IPS-20b (cell line): Measurements from ENCODE around the gene SNN.

Source experiments
- H3K27ac ChIP-seq: one replicate; pipeline ENCODE4 v1.5.1; 2013; ENCODE audit warnings: low read length
- H3K27me3 ChIP-seq: 2 replicates; pipeline ENCODE4 v1.6.1; 2013; ENCODE audit warnings: mild to moderate bottlenecking, low read length, inconsistent platforms; ENCODE audit not compliant: insufficient read depth
- H3K36me3 ChIP-seq: 2 replicates; pipeline ENCODE4 v1.6.1; 2013; ENCODE audit warnings: low read depth, mild to moderate bottlenecking, inconsistent platforms, low read length, moderate library complexity; ENCODE audit not compliant: insufficient read depth
- H3K4me1 ChIP-seq: 2 replicates; pipeline ENCODE4 v1.6.1; 2013; ENCODE audit warnings: mild to moderate bottlenecking, control low read depth, inconsistent platforms, low read length, moderate library complexity; ENCODE audit not compliant: insufficient read depth
- H3K4me3 ChIP-seq: 2 replicates; pipeline ENCODE4 v1.5.1; 2013; ENCODE audit warnings: mild to moderate bottlenecking, low read length, inconsistent platforms
- H3K9ac ChIP-seq: 2 replicates; pipeline ENCODE4 v1.6.1; 2013; ENCODE audit warnings: low read depth, mild to moderate bottlenecking, inconsistent platforms, low read length, moderate library complexity
- H3K9me3 ChIP-seq: 2 replicates; pipeline ENCODE4 v1.6.1; 2013; ENCODE audit warnings: mild to moderate bottlenecking, low read depth, low read length, inconsistent platforms; ENCODE audit not compliant: insufficient read depth

The SNN gene

DNA sequence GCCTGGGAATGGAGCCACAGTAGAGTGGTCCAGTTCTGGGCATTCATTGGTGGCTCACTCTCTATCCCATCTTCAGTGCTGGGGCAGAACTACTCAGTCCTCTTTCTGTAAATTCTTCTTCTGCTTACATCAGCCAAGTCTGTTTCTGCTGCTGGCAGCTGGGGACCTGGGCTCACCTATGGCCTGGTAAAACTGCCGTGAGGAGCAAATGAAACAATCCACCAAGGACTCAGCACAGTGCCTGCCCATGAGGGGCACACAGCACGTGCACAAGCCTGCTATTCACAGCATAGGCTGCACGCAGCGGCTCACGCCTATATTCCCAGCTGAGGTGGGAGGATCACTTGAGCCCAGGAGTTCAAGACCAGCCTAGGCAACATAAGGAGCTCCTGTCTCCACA lies 30.9 kb upstream of the SNN start:
- Histone ChIP-seq H3K36me3 (no peaks in the 10 kb centered on the region), H3K4me3 (no peak overlapping the region), H3K9ac (no peak overlapping the region), H3K27me3 (no peaks in the 10 kb centered on the region), H3K27ac (no peak overlapping the region), H3K4me1 (peaks cover 9% of the 10 kb centered on the region; the same call in 1 of the 2 replicates), H3K9me3 (no peaks in the 10 kb centered on the region)

DNA sequence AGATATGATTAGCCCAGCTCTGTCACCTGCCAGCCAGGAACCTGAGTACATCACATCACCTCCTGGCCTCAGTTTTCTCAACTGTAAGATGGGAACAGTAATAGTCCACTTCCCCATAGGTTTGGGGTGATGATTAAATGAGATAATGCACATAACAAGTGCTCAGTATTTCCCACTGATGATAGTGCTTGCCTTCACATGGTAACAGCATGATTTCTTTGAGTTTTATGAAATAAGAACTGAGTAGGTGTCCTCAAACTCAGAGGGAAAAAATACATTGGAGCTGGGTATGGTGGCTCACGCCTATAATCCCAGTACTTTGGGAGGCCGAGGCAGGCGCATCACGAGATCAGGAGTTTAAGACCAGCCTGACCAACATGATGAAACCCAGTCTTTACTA lies 30.1 kb upstream of the SNN start:
- H3K27me3 ChIP-seq: no peaks in the 10 kb centered on the region
- no peaks in the 10 kb centered on the region for H3K36me3 ChIP-seq
- no peak overlapping the region for H3K27ac ChIP-seq
- H3K4me1 ChIP-seq: peaks cover 9% of the 10 kb centered on the region; the same call in 1 of the 2 replicates
- no peak overlapping the region for H3K9ac ChIP-seq
- no peak overlapping the region for H3K4me3 ChIP-seq
- H3K9me3 ChIP-seq: no peaks in the 10 kb centered on the region

DNA sequence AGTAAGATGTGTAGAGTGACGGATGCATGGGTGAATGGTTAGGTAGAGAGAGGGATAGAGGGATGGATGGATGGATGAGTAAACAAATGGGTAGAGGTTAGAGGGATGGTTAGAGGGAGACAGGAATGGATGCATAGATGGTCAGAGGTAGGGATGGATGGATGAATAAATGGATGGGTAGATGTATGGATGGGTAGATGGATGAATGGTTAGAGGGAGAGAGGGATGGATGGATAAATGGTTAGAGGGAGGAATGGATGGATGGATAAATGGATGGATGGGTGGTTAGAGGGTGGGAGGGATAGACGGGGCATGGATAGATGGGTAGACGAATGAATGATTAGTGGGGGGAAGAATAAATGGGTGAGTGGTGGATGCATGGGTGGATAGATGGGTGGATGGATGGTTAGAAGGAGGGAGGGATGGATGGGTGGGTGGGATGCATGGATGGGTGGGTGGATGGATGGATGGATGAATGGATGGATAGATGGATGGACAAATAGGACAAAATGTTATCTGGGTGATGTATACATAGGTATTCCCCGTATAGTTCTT lies 29.2 kb upstream of the SNN start:
- H3K4me3 ChIP-seq: no peak overlapping the region
- no peak overlapping the region for H3K27ac ChIP-seq
- H3K36me3 ChIP-seq: no peaks in the 10 kb centered on the region
- peaks cover 9% of the 10 kb centered on the region; the same call in 1 of the 2 replicates for H3K4me1 ChIP-seq
- H3K9me3 ChIP-seq: no peaks in the 10 kb centered on the region
- no peak overlapping the region for H3K9ac ChIP-seq
- no peaks in the 10 kb centered on the region for H3K27me3 ChIP-seq

DNA sequence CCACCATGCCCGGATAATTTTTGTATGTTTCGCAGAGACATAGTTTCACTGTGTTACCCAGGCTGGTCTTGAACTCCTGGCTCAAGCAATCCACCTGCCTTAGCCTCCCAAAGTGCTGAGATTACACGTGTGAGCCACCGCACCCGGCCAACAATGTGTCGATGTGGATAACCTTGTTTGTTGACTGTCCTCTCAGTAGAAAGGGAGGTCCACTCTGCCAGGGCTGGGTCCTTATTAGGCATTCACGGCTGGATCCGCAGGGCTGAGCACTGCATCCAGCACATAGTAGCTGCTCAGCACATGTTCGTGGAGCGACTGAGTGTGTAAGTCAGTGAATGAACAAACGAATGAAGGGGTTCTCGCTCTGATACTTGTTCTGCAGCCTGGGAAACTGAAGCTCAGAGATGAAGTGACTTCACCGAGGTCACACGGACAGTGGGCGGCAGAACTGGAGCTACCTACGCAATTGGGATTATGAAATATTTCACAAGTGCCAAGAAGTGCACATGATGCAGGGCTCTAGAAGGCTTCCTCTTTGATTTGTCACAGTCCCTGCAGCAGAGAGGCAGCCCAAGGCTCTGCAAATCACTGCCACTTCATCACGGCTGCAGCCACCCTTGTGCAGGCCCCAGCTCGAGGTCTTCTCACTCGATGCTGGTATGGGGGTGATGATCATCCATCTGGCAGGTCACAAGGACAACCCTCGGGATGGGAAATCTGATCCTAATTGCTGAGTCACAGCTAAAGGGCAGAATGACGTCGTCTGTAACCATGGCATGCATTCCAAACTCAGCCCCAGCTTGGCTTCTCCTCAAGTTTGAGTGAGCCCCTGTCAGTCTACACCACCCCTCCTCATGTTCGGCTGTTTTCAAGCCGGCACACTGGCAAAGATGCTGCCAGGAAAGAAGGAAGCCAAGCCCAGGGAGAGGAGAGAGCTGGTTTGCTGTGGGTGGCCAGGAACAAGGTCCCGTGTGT lies 28.0 kb upstream of the SNN start:
- Histone ChIP-seq H3K4me3 (no peak overlapping the region), H3K27ac (no peak overlapping the region), H3K36me3 (no peaks in the 10 kb centered on the region), H3K27me3 (no peaks in the 10 kb centered on the region), H3K9ac (no peak overlapping the region), H3K4me1 (peaks cover 8% of the 10 kb centered on the region; the same call in 1 of the 2 replicates), H3K9me3 (no peaks in the 10 kb centered on the region)

DNA sequence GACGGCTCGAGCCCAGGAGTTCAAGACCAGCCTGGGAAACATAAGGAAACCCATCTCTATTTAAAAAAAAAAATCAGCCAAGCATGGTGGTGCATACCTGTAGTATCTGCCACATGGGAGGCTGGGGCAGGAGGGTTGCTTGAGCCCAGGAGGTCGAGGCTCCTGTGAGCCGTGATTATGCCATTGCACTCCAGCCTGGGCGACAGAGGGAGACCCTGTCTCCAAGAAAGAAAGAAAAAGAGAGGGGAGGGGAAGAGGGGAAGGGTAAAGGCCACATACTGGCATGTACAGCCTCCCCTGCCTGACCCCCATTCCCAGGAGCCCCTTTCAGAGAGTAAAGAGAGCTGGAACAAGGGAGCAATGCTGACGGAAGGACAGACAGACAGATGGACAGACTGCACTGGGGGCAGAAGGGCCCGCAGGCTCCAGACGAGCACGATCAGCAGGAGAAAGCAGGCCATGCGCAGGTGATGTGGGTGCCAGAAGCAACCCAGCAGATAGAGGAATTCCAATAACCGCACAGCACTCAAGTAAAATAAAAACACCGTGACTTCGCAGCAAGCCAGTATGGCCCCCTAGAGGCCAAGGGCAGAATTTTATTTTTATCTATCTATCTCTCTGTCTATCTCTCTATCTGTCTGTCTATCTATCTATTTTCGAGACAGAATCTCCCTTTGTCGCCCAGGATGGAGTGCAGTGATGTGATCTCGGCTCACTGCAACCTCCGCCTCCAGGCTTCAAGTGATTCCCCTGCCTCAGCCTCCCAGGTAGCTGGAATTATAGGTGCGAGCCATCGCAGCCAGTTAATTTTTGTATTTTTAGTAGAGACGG lies 27.1 kb upstream of the SNN start:
- no peak overlapping the region for H3K9ac ChIP-seq
- no peaks in the 10 kb centered on the region for H3K36me3 ChIP-seq
- no peaks in the 10 kb centered on the region for H3K27me3 ChIP-seq
- no peak overlapping the region for H3K4me3 ChIP-seq
- no peak overlapping the region for H3K27ac ChIP-seq
- H3K9me3 ChIP-seq: no peaks in the 10 kb centered on the region
- H3K4me1 ChIP-seq: no peaks in the 10 kb centered on the region

DNA sequence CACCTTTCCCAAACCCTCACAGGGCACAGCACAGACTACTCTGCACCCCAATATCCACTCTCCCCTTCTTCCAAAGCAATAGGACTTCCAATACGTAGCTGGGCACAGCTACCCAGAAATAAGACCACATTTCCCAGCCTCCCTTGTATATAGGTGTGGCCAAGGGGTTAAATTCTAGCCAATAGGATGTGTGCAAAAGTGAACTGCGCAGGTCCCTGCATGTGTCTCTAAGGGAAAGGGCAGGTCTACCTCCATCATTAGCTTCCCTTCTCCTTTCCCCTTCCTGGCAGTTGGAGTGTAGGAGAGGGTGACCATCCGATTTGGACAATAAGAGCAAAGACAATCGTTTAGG lies 25.5 kb upstream of the SNN start:
- Histone ChIP-seq H3K9ac (no peak overlapping the region), H3K4me3 (no peak overlapping the region), H3K27me3 (no peaks in the 10 kb centered on the region), H3K9me3 (no peaks in the 10 kb centered on the region), H3K27ac (no peak overlapping the region), H3K36me3 (no peaks in the 10 kb centered on the region), H3K4me1 (no peaks in the 10 kb centered on the region)

DNA sequence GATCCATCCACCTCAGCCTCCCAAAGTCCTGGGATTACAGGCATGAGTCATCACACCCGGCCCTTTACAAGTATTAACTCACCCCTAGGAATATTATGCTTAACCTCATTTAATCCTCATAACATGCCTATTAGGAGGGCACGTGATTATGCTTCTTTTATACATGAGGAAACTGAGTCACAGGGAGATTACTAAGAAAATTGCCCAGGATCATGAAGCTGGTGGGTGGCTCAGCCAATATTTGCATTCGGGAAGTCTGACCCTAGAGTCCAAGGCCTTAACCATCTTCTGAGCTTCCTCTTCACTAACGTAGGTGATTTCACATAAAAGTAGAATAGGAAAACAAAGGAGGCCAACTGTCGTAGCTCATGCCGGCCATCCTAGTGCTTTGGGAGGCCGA lies 19.0 kb upstream of the SNN start:
- no peak overlapping the region for H3K4me3 ChIP-seq
- no peak overlapping the region for H3K27ac ChIP-seq

DNA sequence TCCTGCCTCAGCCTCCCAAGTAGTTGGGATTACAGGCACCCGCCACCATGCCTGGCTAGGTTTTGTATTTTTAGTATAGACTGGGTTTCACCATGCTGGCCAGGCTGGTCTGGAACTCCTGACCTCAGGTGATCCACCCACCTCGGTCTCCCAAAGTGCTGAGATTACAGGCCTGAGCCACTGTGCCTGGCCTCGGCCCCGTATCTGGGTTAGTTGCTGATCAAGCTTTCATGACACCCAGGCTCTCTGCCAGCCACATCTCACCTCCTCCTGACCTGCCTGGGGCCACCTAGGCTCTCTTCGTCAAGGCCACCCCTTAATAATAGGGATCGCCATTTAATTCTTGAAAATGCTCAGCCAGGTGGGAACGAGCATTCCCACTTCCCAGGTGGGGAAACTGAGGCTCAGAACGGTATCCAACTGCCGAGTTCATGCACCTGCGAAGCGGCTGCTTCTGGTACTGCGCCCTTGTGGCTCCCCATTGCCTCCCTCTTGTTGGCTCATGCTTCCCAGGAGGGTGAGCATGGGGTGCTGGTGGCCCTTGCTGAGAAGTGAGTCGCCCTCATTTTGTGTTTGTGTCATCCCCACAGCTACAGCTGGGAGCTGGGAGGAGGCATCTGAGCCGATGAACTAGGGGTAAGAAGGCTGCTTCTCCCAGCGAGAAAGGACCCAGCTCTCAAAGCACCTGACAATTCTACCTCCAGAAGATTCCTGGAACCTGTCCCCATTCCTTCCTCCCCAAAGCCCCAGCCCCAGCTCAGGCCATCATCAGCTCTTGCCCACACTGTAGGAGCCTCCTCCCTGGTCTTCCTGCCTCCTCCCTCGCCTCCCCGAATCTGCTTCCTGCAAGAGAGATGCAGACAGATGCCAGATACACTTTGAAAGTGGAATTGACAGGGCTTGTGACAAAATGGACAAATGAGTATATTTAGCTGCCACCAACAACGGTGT lies 17.3 kb upstream of the SNN start:
- H3K27ac ChIP-seq: no peak overlapping the region
- no peaks in the 10 kb centered on the region for H3K9me3 ChIP-seq
- no peak overlapping the region for H3K9ac ChIP-seq
- H3K27me3 ChIP-seq: no peaks in the 10 kb centered on the region
- no peaks in the 10 kb centered on the region for H3K36me3 ChIP-seq
- H3K4me1 ChIP-seq: no peaks in the 10 kb centered on the region
- H3K4me3 ChIP-seq: no peak overlapping the region

More for the DNA sequence above, 19.0 kb upstream of the SNN start:
- H3K9me3 ChIP-seq: no peaks in the 10 kb centered on the region
- no peaks in the 10 kb centered on the region for H3K4me1 ChIP-seq
- no peak overlapping the region for H3K9ac ChIP-seq
- no peaks in the 10 kb centered on the region for H3K36me3 ChIP-seq
- no peaks in the 10 kb centered on the region for H3K27me3 ChIP-seq

DNA sequence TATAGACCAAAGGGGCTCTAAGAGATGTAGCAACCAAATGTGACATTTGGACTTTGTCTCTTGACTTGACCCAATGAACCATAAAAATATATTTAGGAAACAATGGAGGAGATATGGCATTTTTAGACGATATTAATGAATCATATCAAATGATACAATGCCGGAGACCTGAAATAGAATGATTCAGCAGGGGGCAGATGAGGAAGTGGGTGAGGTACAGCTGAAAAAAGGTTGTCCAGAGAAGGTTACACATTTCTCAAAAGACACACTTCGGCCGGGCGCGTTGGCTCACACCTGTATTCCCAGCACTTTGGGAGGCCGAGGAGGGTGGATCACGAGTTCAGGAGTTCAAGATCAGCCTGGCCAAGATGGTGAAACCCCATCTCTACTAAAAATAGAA lies 16.5 kb upstream of the SNN start:
- Histone ChIP-seq H3K9ac (no peak overlapping the region), H3K27me3 (no peaks in the 10 kb centered on the region), H3K36me3 (no peaks in the 10 kb centered on the region), H3K4me1 (no peaks in the 10 kb centered on the region), H3K4me3 (no peak overlapping the region), H3K9me3 (no peaks in the 10 kb centered on the region), H3K27ac (no peak overlapping the region)

DNA sequence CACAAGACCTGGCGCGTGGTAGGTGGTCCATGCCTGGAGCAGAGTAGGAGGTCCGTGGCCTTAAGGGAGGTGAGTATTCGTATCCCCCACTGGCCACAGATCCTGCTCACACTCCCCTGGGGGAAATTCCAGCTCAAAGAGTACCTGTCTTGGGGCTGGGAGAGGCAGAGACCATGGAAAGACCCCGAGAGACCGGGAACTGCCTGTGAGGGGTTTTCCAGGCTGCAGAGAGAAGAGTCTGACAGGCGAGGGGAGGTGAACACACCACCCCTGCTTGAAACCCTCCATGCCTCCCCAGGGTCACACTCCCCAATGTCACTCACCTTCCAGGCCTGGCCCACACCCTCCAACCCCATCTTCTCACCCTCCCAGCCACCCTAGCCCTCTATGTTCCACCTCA lies 12.6 kb upstream of the SNN start:
- Histone ChIP-seq H3K36me3 (no peaks in the 10 kb centered on the region), H3K27ac (no peak overlapping the region), H3K9ac (no peak overlapping the region), H3K9me3 (no peaks in the 10 kb centered on the region), H3K4me1 (no peaks in the 10 kb centered on the region; the same call in 1 of the 2 replicates), H3K4me3 (no peak overlapping the region), H3K27me3 (no peaks in the 10 kb centered on the region)

DNA sequence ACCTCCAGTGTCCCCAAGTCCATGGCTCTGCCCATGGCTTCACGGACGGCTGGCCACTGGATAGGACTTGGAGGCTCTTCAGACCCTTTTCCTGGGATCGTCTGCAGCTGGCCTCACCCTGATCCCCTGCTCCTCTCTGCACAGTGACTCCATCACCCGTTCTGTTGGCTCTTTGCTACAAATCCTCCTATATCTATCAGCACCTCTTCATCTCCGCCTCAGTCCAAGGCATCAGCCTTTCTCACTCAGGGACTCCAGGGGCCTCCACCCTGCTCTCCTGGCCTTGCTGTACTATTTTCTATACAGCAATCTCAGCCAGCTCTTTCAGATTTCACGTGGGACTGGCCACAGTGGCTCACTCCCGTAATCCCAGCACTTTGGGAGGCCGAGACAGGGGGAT lies 10.7 kb upstream of the SNN start:
- H3K27ac ChIP-seq: no peak overlapping the region
- no peak overlapping the region for H3K9ac ChIP-seq
- no peak overlapping the region for H3K4me3 ChIP-seq
- H3K9me3 ChIP-seq: no peaks in the 10 kb centered on the region
- no peaks in the 10 kb centered on the region for H3K36me3 ChIP-seq
- no peaks in the 10 kb centered on the region; the same call in 1 of the 2 replicates for H3K4me1 ChIP-seq
- H3K27me3 ChIP-seq: no peaks in the 10 kb centered on the region
